ENCODE measurements around the gene LSM2. TPM values are rescaled to one million over a fixed set of nuclear protein-coding genes. Genes with fewer than 3 reads are reported as not detected.
A peak's percentile ranks its signal among the peaks of the same experiment; 100 is the strongest.

The LSM2 gene
- total and polyA plus RNA-seq, 9 of the 15 experiments (the other 6 are each of a cell fraction or from before 2014, with no cell fraction given) = 154 to 407 (median 223) TPM

GRCh38 chr6:31834367-31835250 lies 27.8 kb upstream of the LSM2 start:
- Histone ChIP-seq H4K20me1 (replicated peaks; ENCODE audit: control insufficient read depth, insufficient read depth, low read length) (peaks cover 33% of the 10 kb centered on the region), H3K27me3 (ENCODE audit: control insufficient read depth in 2 of 2, insufficient read depth in 2 of 2, low read length in 2 of 2) (no peaks in the 10 kb centered on the region), H3K4me1 (replicated peaks in 1 of 2; ENCODE audit: control insufficient read depth in 2 of 2, insufficient read depth in 2 of 2, low read length in 2 of 2) (peaks cover 41 to 55% of the 10 kb centered on the region in 2 experiments), H2AFZ (ENCODE audit: low read depth, low read length) (peak overlapping the region; percentile 88), H3K9ac (ENCODE audit: insufficient read depth in 1 of 2, low read depth in 2 of 2, low read length in 2 of 2) (peak overlapping the region; percentile 98 to 100), H3K4me3 (peak overlapping the region; percentile 85), H3K36me3 (ENCODE audit: control insufficient read depth, insufficient read depth, low read length) (peaks cover 65% of the 10 kb centered on the region), H3K4me2 (ENCODE audit: insufficient read depth, low read length) (peak overlapping the region; percentile 94), H3K79me2 (ENCODE audit: control insufficient read depth, insufficient read depth, low read length) (peaks cover 91% of the 10 kb centered on the region), H3K9me1 (ENCODE audit: control insufficient read depth, insufficient read depth, low read length) (no peaks in the 10 kb centered on the region), H3K27ac (ENCODE audit: extremely low read depth, low read depth, low read length) (peak overlapping the region; percentile 88), H3K9me3 (replicated peaks; ENCODE audit: control insufficient read depth, insufficient read depth, low read depth, low read length) (no peaks in the 10 kb centered on the region; the same call in 1 of the 2 replicates)
- BruUV-seq (replicated peaks) = no TSS peak
- intact Hi-C loops (cut with micrococcal nuclease) (loop anchor here (1.0 kb wide), 4 partner anchors 29 to 182 kb away; partner anchors contain the start of gene BAG6), in situ Hi-C loops (cut with MboI) (no loop called here)
- ChIA-PET POLR2A (interaction anchor here (0.5 to 13.1 kb wide), 52 partner anchors 8 to 1137 kb away, joined by 3 to 229 read pairs (median 4); partner anchors contain the start of genes ABHD16A, APOM, ATF6B and BAG6), CTCF (ENCODE audit: low intra/inter-chr PET ratio) (interaction anchor here (0.7 to 1.0 kb wide), 2 partner anchors 54 to 70 kb away, joined by 3 to 4 read pairs; no protein-coding TSS in a partner anchor)
- ATAC-seq (peak; percentile 79), DNase-seq (ENCODE audit: extremely low read depth in 1 of 4, low spot score in 3 of 4) (peak; percentile 88 to 99 (median 94)), FAIRE-seq (peak; percentile 82)
- WGBS (ENCODE audit: insufficient coverage, low coverage, missing lambda C conversion rate) = 1% methylated on average over 59 of the region's 59 CpGs
- TF ChIP-seq ZNF780A (CRISPR knock-in tag; IDR thresholded peaks at IDR 0.05) (no peak), TEAD4 (IDR thresholded peaks at IDR 0.05; ENCODE audit: low read length) (peak; percentile 73), TEAD4 (CRISPR knock-in tag; IDR thresholded peaks at IDR 0.05; ENCODE audit: borderline replicate concordance) (no peak), JUND (IDR thresholded peaks at IDR 0.05; ENCODE audit: borderline replicate concordance, low read depth, low read length) (no peak; the same call in 1 of the 2 replicates), JUND (tag; IDR thresholded peaks at IDR 0.05; ENCODE audit: borderline replicate concordance, low read depth, low read length) (peak; percentile 62; the same call in 2 of the 3 replicates), MEF2D (tag; conservative IDR thresholded peaks at IDR 0.05; ENCODE audit: low read depth) (peak; percentile 90), TEAD2 (tag; IDR thresholded peaks at IDR 0.05) (peak; percentile 62), EP300 (IDR thresholded peaks at IDR 0.05; ENCODE audit: low read length) (peak; percentile 83), BHLHE40 (IDR thresholded peaks at IDR 0.05; ENCODE audit: low read length) (peak; percentile 45; the same call in 1 of the 2 replicates), ZFP36 (IDR thresholded peaks at IDR 0.05; ENCODE audit: low read depth, low read length, partially characterized antibody) (peak; percentile 15), ZNF707 (CRISPR knock-in tag; conservative IDR thresholded peaks at IDR 0.05) (peak; percentile 76), CBX1 (IDR thresholded peaks at IDR 0.05; ENCODE audit: low read depth) (peak; percentile 99), KAT8 (IDR thresholded peaks at IDR 0.05; ENCODE audit: low read depth) (peak; percentile 81), MAFK (IDR thresholded peaks at IDR 0.05; ENCODE audit: low read length) (no peak), ZNF398 (CRISPR knock-in tag; IDR thresholded peaks at IDR 0.05) (no peak), GATAD2A (IDR thresholded peaks at IDR 0.05) (no peak), NCOR1 (IDR thresholded peaks at IDR 0.05) (no peak), BRF1 (IDR thresholded peaks at IDR 0.05; ENCODE audit: borderline replicate concordance, extremely low read depth, insufficient read length) (no peak), KAT2B (IDR thresholded peaks at IDR 0.05; ENCODE audit: low read depth, low read length) (peak; percentile 93), ELF1 (tag; IDR thresholded peaks at IDR 0.05) (no peak), ZNF316 (IDR thresholded peaks at IDR 0.05) (peak; percentile 50), SIX5 (IDR thresholded peaks at IDR 0.05; ENCODE audit: borderline replicate concordance in 1 of 2, insufficient read depth in 1 of 2, low read depth in 1 of 2, low read length in 2 of 2) (0 out of 4 replicates have a peak, but pooled peaks of 1 of the 2 experiments have one; percentile 20), LARP7 (IDR thresholded peaks at IDR 0.05) (peak; percentile 99; the same call in 1 of the 2 replicates)
